K562 (cell line): ENCODE results near the gene KLK3. TPM values are rescaled to one million over a fixed set of nuclear protein-coding genes. Genes with fewer than 3 reads are reported as not detected.

Experiments
- ATF7 ChIP-seq: fragments of 450-650 bp; IDR thresholded peaks from 2 replicates; pipeline ENCODE4 v1.7.1; 2014; ENCODE audit warnings: mild to moderate bottlenecking, moderate library complexity
- BCL6 ChIP-seq: fragments of 250-450 bp; sonication (Bioruptor Pico); IDR thresholded peaks from 2 replicates; pipeline ENCODE4 v1.4.0; 2020
- DIDO1 ChIP-seq: fragments of 450-650 bp; IDR thresholded peaks from 2 replicates; pipeline ENCODE4 v1.6.1; 2016; ENCODE audit warnings: low read depth, missing biosample characterization, missing genetic modification characterization
- DLX4 ChIP-seq: fragments of 250-450 bp; sonication (Bioruptor Pico); IDR thresholded peaks from 2 replicates; pipeline ENCODE4 v1.6.1; 2021; ENCODE audit warnings: mild to moderate bottlenecking
- E2F5 ChIP-seq: sonication (generic); formaldehyde crosslinking; IDR thresholded peaks from 2 replicates; pipeline ENCODE4 v1.8.0; 2022; ENCODE audit warnings: mild to moderate bottlenecking, missing genetic modification reagents
- HLTF ChIP-seq: fragments of 450-650 bp; IDR thresholded peaks from 2 replicates; pipeline ENCODE4 v1.6.1; 2016
- MAFK ChIP-seq: IDR thresholded peaks from 2 replicates; pipeline ENCODE4 v1.6.1; 2011; ENCODE audit warnings: low read length, improper control_type of control experiment
- PHB ChIP-seq: fragments of 250-450 bp; sonication (Bioruptor Pico); IDR thresholded peaks from 2 replicates; pipeline ENCODE4 v1.5.0; 2021
- RBM14 ChIP-seq: fragments of 200-400 bp; formaldehyde crosslinking; IDR thresholded peaks from 2 replicates; pipeline ENCODE4 v1.6.1; 2018; ENCODE audit warnings: low read depth, mild to moderate bottlenecking, low read length, moderate library complexity, borderline replicate concordance; ENCODE audit not compliant: insufficient read depth
- RFX1 ChIP-seq: fragments of 450-650 bp; IDR thresholded peaks from 2 replicates; pipeline ENCODE4 v1.6.1; 2016; ENCODE audit warnings: mild to moderate bottlenecking, moderate library complexity
- SOX6 ChIP-seq: fragments of 450-650 bp; IDR thresholded peaks from 2 replicates; pipeline ENCODE4 v1.6.1; 2014; ENCODE audit warnings: mild to moderate bottlenecking
- TBP ChIP-seq: optimal IDR thresholded peaks from 2 replicates; pipeline ENCODE3; 2011; ENCODE audit warnings: low read depth, low read length, improper control_type of control experiment
- ZNF134 ChIP-seq: fragments of 250-450 bp; sonication (Bioruptor Pico); conservative IDR thresholded peaks from 2 replicates; pipeline ENCODE4 v1.4.0; 2020
- ZNF311 ChIP-seq: fragments of 250-450 bp; sonication (Bioruptor Pico); IDR thresholded peaks from 2 replicates; pipeline ENCODE4 v1.4.0; 2020; ENCODE audit warnings: mild to moderate bottlenecking, moderate library complexity
- ZNF407 ChIP-seq: fragments of 450-650 bp; IDR thresholded peaks from 2 replicates; pipeline ENCODE4 v1.6.1; 2016; ENCODE audit warnings: low read depth
- ZNF583 ChIP-seq: fragments of 250-450 bp; sonication (Bioruptor Pico); IDR thresholded peaks from 2 replicates; pipeline ENCODE4 v1.4.0; 2020
- ZNF707 ChIP-seq: fragments of 250-450 bp; sonication (Bioruptor Pico); conservative IDR thresholded peaks from 2 replicates; pipeline ENCODE4 v1.8.0; 2022; ENCODE audit warnings: inconsistent platforms, mild to moderate bottlenecking, moderate library complexity
- polyA plus RNA-seq, 8 experiments: library from polyadenylated mRNA; depleted of rRNA in 4 of 8; stranded (reverse) in 5 of 8; unstranded in 3 of 8; fragments of >200 nt; fragmentation: Nextera tagmentation in 2 of 8; fragmentation: Illumina TruSeq in 1 of 8; extraction: Ambion mirVana in 2 of 8; extraction: Trizol in 1 of 8; gene quantifications; 2 replicates each; pipeline versions ENCODE4 v1.2.1 to v1.2.3, GENCODE V29; 2011 to 2014; ENCODE audit warnings: inconsistent platforms in 1 of 8, missing spikeins in 1 of 8
- total RNA-seq, 7 experiments: library from RNA; depleted of rRNA in 6 of 7; stranded (reverse); fragments of >200 nt in 6 of 7; fragmentation: Illumina TruSeq in 2 of 7; extraction: Trizol in 2 of 7; gene quantifications; 2 replicates each; pipeline versions ENCODE4 v1.2.1 to v1.2.3, GENCODE V29; 2011 to 2021; ENCODE audit warnings: low replicate concordance in 1 of 7

KLK3 gene
- total and polyA plus RNA-seq, 9 of the 15 experiments (the other 6 are each of a cell fraction or from before 2014, with no cell fraction given): not detected

- TF ChIP-seq ZNF407 (no peak), RFX1 (no peak), DLX4 (no peak), ZNF707 (no peak), PHB (CRISPR knock-in tag) (no peak), BCL6 (CRISPR knock-in tag) (no peak), ZNF583 (CRISPR knock-in tag) (no peak), ATF7 (peak; percentile 81), E2F5 (CRISPR knock-in tag) (no peak), TBP (peak; percentile 69), RBM14 (no peak), MAFK (no peak), DIDO1 (no peak), HLTF (peak; percentile 18; the same call in 1 of the 2 replicates), SOX6 (peak; percentile 24; the same call in 1 of the 2 replicates), ZNF134 (no peak), ZNF311 (CRISPR knock-in tag) (no peak)
Measured at GRCh38 chr19:50835785-50836542, 18.8 kb upstream of the KLK3 start (continued).
